Ishikawa (cell line): ENCODE data around the gene CAPNS1.

Source experiments
- CEBPB ChIP-seq: IDR thresholded peaks from 2 replicates; pipeline ENCODE4 v1.6.1; 2012
- CREB1 ChIP-seq: IDR thresholded peaks from 2 replicates; pipeline ENCODE4 v1.6.1; 2012; ENCODE audit warnings: low read depth
- EGR1 ChIP-seq: IDR thresholded peaks from 2 replicates; pipeline ENCODE4 v1.6.1; 2012
- EP300 ChIP-seq: IDR thresholded peaks from 2 replicates; pipeline ENCODE4 v1.6.1; 2012; ENCODE audit warnings: borderline replicate concordance
- FOXM1 ChIP-seq: IDR thresholded peaks from 2 replicates; pipeline ENCODE4 v1.6.1; 2012; ENCODE audit warnings: low read depth, borderline replicate concordance
- MAX ChIP-seq: IDR thresholded peaks from 2 replicates; pipeline ENCODE4 v1.6.1; 2012
- NFIC ChIP-seq: IDR thresholded peaks from 2 replicates; pipeline ENCODE4 v1.6.1; 2012
- RAD21 ChIP-seq: IDR thresholded peaks from 2 replicates; pipeline ENCODE4 v1.6.1; 2012; ENCODE audit warnings: low read depth
- TAF1 ChIP-seq: IDR thresholded peaks from 2 replicates; pipeline ENCODE4 v1.6.1; 2012; ENCODE audit warnings: low read depth, mild to moderate bottlenecking
- TCF12 ChIP-seq: IDR thresholded peaks from 2 replicates; pipeline ENCODE4 v1.6.1; 2012; ENCODE audit warnings: low read depth
- TEAD4 ChIP-seq: IDR thresholded peaks from 2 replicates; pipeline ENCODE4 v1.6.1; 2012
- USF1 ChIP-seq: IDR thresholded peaks from 2 replicates; pipeline ENCODE4 v1.6.1; 2012
- YY1 ChIP-seq: IDR thresholded peaks from 2 replicates; pipeline ENCODE4 v1.6.1; 2012; ENCODE audit warnings: low read depth
- ZBTB7A ChIP-seq: IDR thresholded peaks from 2 replicates; pipeline ENCODE4 v1.6.1; 2012; ENCODE audit warnings: low read depth
- TF ChIP-seq, protein P1 (sequence below): IDR thresholded peaks from 2 replicates; pipeline ENCODE4 v1.6.1; 2012; ENCODE audit warnings: low read depth, mild to moderate bottlenecking

Gene CAPNS1

GRCh38 chr19:36113894-36114720 lies 25.8 kb upstream of the CAPNS1 start:
- no peak for TF ChIP-seq NFIC
- no peak for TF ChIP-seq FOXM1
- TF ChIP-seq YY1, result no peak
- TF ChIP-seq RAD21, result no peak
- TF ChIP-seq EP300, result no peak
- peak; percentile 63; the same call in 1 of the 2 replicates for TF ChIP-seq ZBTB7A
- TF ChIP-seq USF1, result no peak

DNA sequence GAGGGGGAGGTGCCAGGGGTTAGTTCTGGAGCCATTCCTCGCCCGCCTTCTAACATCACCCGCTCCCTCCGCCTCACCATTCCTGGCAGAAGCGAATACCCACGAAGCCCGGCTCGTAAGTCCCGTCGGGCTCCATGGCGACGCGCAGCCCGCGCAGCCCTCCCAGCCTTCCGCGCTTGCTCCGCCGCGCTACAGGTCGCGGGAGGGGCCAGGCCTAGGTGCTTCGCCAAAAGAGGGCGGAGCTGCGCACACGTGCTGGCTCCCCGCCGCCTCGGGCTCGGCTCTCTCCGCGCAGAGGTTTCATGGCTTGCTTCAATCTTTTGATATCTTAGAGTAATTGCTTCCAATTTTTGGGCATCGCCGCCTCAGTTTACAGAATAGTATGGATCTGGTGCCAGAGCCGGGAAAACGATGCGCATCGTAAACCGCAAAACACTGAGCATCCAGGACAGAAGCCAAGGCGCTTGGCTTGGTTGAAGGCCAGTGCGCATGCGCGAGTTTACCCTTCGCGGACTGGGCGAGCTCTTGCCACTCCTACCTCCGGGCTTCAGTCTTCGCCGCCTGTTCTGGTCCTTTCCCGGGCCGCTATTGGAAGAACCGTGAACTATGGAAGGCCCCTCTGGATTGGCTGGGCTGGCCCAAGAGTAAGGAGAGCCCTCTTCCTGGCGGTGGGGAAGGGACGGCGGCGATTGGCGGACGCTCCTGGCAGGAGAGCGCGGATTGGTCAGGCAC lies 25.0 kb upstream of the CAPNS1 start, which contains the start of gene POLR2I:
TSS of gene POLR2I (minus strand) at position 155 of the 732 bp plus-strand sequence. CDS start at position 136, 19 bp downstream.
- TF ChIP-seq NFIC (0 out of 2 replicates have a peak, but pooled peaks have one; percentile 39), TAF1 (0 out of 2 replicates have a peak, but pooled peaks have one; percentile 37), CREB1 (no peak), USF1 (peak; percentile 89), MAX (peak; percentile 100), TCF12 (no peak; the same call in 1 of the 2 replicates), YY1 (peak; percentile 79), CEBPB (no peak), RAD21 (no peak), TEAD4 (0 out of 2 replicates have a peak, but pooled peaks have one; percentile 22), ZBTB7A (no peak), EGR1 (no peak), EP300 (no peak), FOXM1 (0 out of 2 replicates have a peak, but pooled peaks have one; percentile 25)
- TF ChIP-seq, protein P1, sequence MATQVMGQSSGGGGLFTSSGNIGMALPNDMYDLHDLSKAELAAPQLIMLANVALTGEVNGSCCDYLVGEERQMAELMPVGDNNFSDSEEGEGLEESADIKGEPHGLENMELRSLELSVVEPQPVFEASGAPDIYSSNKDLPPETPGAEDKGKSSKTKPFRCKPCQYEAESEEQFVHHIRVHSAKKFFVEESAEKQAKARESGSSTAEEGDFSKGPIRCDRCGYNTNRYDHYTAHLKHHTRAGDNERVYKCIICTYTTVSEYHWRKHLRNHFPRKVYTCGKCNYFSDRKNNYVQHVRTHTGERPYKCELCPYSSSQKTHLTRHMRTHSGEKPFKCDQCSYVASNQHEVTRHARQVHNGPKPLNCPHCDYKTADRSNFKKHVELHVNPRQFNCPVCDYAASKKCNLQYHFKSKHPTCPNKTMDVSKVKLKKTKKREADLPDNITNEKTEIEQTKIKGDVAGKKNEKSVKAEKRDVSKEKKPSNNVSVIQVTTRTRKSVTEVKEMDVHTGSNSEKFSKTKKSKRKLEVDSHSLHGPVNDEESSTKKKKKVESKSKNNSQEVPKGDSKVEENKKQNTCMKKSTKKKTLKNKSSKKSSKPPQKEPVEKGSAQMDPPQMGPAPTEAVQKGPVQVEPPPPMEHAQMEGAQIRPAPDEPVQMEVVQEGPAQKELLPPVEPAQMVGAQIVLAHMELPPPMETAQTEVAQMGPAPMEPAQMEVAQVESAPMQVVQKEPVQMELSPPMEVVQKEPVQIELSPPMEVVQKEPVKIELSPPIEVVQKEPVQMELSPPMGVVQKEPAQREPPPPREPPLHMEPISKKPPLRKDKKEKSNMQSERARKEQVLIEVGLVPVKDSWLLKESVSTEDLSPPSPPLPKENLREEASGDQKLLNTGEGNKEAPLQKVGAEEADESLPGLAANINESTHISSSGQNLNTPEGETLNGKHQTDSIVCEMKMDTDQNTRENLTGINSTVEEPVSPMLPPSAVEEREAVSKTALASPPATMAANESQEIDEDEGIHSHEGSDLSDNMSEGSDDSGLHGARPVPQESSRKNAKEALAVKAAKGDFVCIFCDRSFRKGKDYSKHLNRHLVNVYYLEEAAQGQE, result no peak

DNA sequence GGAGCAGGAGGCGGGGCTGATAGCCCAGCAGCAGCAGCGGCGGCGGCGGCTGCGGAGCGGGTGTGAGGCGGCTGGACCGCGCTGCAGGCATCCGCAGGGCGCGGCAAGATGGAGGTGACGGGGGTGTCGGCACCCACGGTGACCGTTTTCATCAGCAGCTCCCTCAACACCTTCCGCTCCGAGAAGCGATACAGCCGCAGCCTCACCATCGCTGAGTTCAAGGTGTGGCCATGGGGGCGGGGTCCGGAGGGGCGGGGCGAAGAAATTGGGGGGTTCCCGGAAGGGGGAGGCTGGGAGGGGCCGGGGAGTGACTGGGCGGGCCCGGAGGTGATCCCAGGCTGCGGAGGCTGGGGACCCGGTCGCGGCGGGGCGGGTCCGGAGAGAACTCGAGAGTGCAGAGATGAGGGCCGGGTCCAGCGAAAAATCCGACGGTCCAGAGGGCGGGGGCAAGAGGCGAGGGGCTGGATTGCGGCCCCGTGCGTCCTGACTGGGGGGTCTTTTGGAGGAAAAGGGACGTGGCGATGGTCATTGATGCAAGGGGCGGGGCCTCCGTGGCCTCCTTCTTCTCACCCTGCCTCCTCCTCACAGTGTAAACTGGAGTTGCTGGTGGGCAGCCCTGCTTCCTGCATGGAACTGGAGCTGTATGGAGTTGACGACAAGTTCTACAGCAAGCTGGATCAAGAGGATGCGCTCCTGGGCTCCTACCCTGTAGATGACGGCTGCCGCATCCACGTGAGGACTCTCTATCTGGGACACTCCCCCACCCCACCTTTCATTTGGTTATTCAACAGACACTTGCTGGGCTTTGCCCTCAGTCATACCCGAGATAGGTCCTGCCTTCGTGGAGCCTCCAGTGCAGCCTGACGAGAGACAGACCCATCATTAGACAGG lies 24.2 kb upstream of the CAPNS1 start, which contains the start of gene TBCB:
TSS of gene TBCB (plus strand) at position 16 of the 891 bp plus-strand sequence. CDS start at position 109, 93 bp downstream.
- TF ChIP-seq RAD21 (no peak), YY1 (peak; percentile 81; the same call in 1 of the 2 replicates), FOXM1 (no peak), CREB1 (no peak), EP300 (no peak), TAF1 (peak; percentile 48; the same call in 1 of the 2 replicates), TEAD4 (no peak), CEBPB (no peak), USF1 (no peak), NFIC (no peak)

DNA sequence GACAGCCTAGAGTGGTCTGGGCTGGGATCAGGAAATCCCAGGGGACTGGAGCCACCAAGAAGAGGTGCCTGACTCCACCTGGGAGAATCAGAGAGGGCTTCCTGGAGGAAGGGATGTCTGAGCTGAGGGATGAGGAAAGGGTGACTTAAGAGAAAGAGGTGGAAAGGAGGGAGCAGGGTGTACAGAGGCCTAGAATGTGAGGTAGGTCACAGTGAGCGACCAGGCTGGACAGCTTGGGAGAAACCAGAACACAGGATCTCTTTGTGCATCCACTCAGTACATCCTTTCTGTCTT lies 23.6 kb upstream of the CAPNS1 start:
- TF ChIP-seq MAX, result no peak
- TF ChIP-seq USF1, result no peak
- TF ChIP-seq TEAD4, result no peak
- TF ChIP-seq RAD21, result no peak
- no peak for TF ChIP-seq YY1
- no peak for TF ChIP-seq ZBTB7A
- TF ChIP-seq, protein P1, result no peak
- TF ChIP-seq CREB1, result no peak
- TF ChIP-seq EGR1, result no peak
- TF ChIP-seq TCF12, result no peak
